Measurements from ENCODE around the gene ACBD6.
"Not testable (repeated sequence)": the region's sequence is repeated elsewhere in the genome, so short reads cannot be mapped to it uniquely, and the experiment has no call there.

ACBD6 gene

DNA sequence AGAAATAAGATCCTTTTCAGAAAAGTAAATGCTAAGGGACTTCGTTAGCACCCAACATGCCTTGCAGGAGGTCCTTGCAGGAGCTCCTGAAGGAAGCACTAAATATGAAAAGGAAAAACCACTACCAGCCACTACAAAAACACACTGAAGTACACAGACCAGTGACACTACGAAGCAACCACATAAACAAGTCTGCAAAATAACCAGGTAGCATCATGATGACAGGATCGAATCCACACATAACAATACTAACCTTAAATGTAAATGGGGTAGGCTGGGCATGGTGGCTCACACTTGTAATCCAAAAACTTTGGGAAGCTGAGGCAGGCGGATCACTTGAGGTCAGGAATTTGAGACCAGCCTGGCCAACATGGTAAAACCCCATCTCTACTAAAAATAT is 40.7 kb downstream of the ACBD6 start:
- H3K9me3 ChIP-seq (ENCODE audit: control insufficient read depth, low read length); H3K36me3 ChIP-seq (ENCODE audit: control insufficient read depth, insufficient read depth, low read length); H3K27ac ChIP-seq (ENCODE audit: insufficient read depth, low read depth, low read length, poor library complexity, severe bottlenecking); H3K27me3 ChIP-seq (ENCODE audit: control insufficient read depth, insufficient read depth, low read length, poor library complexity, severe bottlenecking); H3K4me1 ChIP-seq (ENCODE audit: control insufficient read depth, insufficient read depth, low read length); H3K4me3 ChIP-seq (ENCODE audit: insufficient read depth, low read depth, low read length): not testable (repeated sequence)
- 88 to 92% methylated on average over 3 to 4 of the region's 4 CpGs for WGBS, 2 experiments

DNA sequence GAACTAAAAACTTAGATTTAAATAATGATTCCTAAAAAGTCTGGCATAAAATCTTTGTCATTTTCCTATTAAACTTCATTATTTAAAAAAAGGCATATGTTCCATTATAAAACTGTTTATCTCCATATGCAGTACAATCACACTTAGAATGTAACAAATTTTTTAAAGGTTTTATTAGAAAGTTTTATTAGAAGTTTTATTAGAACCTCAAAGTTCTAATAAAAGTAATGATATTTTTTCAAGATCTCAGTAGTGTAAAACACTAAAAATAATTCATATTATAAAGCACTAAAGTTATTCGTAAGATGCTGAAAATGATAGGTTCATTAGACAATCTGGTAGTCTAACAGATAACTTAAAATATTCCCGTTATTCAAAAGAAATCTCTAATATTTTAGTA is 43.6 kb downstream of the ACBD6 start:
- Histone ChIP-seq H3K4me1 (ENCODE audit: control insufficient read depth, insufficient read depth, low read length) (no peaks in the 10 kb centered on the region), H3K27ac (ENCODE audit: insufficient read depth, low read depth, low read length, poor library complexity, severe bottlenecking) (no peak overlapping the region), H3K9me3 (ENCODE audit: control insufficient read depth, low read length) (no peaks in the 10 kb centered on the region), H3K36me3 (ENCODE audit: control insufficient read depth, insufficient read depth, low read length) (no peaks in the 10 kb centered on the region), H3K27me3 (ENCODE audit: control insufficient read depth, insufficient read depth, low read length, poor library complexity, severe bottlenecking) (no peaks in the 10 kb centered on the region), H3K4me3 (ENCODE audit: insufficient read depth, low read depth, low read length) (no peak overlapping the region)
- WGBS, 2 experiments, result 92% methylated on average over 1 of the region's 2 CpGs; no CpG with 5 or more reads in 1 of the 2 experiments

DNA sequence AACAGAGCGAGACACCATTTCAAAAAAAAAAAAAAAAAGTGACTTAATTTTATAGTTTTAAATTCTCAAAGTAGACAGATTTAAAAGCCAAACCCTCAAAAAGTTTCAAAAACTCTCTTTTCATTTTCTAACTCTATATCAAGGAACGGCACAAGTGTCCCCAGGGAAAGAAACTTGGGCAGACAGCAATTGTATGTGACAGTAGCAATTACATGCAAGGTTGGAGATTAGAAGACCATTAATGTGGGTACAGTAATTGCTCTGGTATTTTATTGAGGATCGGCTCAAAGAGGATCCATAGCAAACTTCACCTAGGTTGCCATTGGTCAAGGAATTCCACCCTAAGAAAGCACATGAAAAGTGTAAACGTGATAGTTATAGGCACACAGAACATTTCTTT is 46.2 kb downstream of the ACBD6 start:
- Histone ChIP-seq H3K36me3 (ENCODE audit: control insufficient read depth, insufficient read depth, low read length) (no peaks in the 10 kb centered on the region), H3K4me3 (ENCODE audit: insufficient read depth, low read depth, low read length) (no peak overlapping the region), H3K9me3 (ENCODE audit: control insufficient read depth, low read length) (peaks cover 3% of the 10 kb centered on the region), H3K27me3 (ENCODE audit: control insufficient read depth, insufficient read depth, low read length, poor library complexity, severe bottlenecking) (no peaks in the 10 kb centered on the region), H3K4me1 (ENCODE audit: control insufficient read depth, insufficient read depth, low read length) (no peaks in the 10 kb centered on the region), H3K27ac (ENCODE audit: insufficient read depth, low read depth, low read length, poor library complexity, severe bottlenecking) (no peak overlapping the region)
- 96 to 98% methylated on average over 4 of the region's 4 CpGs for WGBS, 2 experiments

DNA sequence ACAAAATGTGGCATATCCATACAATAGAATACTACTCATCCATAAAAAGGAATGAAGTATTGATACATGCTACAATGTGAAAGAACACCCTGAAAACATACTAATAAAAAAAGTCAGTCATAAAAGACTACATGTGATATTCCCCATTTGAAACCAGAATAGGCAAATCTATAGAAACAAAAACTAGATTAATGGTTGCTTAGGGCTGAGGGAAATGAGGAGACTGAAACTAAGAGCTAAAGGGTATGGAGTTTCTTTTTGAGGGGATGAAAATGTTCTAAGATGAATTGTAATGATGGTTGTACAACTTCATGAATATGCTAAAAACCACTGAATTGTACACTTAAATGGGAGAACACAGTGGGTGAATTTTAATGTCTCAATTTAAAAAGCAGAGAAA is 50.9 kb downstream of the ACBD6 start:
- Histone ChIP-seq H3K9me3 (ENCODE audit: control insufficient read depth, low read length) (peaks cover 3% of the 10 kb centered on the region), H3K27me3 (ENCODE audit: control insufficient read depth, insufficient read depth, low read length, poor library complexity, severe bottlenecking) (no peaks in the 10 kb centered on the region), H3K4me1 (ENCODE audit: control insufficient read depth, insufficient read depth, low read length) (no peaks in the 10 kb centered on the region), H3K36me3 (ENCODE audit: control insufficient read depth, insufficient read depth, low read length) (no peaks in the 10 kb centered on the region), H3K4me3 (ENCODE audit: insufficient read depth, low read depth, low read length) (no peak overlapping the region), H3K27ac (ENCODE audit: insufficient read depth, low read depth, low read length, poor library complexity, severe bottlenecking) (no peak overlapping the region)

DNA sequence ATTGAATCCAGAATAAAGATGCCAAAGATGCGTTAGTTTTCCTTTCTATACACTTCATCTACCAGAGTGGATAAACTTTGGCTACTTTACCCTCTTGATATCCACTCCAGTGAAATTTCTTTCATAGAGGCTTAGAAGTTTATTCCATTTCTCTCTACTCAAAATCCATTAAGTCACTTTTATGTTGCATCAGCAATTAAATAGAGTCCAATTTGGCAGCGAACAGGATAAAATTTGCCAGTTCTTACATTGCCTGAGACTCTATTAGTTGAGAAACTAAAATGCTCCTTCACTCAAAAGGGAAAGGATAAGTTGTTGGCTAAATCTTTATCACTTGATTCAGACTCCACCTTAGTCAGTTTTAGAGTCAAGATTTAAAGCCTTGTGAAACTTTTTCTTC is 57.9 kb downstream of the ACBD6 start:
- Histone ChIP-seq H3K9me3 (ENCODE audit: control insufficient read depth, low read length) (peaks cover 2% of the 10 kb centered on the region), H3K36me3 (ENCODE audit: control insufficient read depth, insufficient read depth, low read length) (no peaks in the 10 kb centered on the region), H3K4me1 (ENCODE audit: control insufficient read depth, insufficient read depth, low read length) (no peaks in the 10 kb centered on the region), H3K4me3 (ENCODE audit: insufficient read depth, low read depth, low read length) (no peak overlapping the region), H3K27ac (ENCODE audit: insufficient read depth, low read depth, low read length, poor library complexity, severe bottlenecking) (no peak overlapping the region), H3K27me3 (ENCODE audit: control insufficient read depth, insufficient read depth, low read length, poor library complexity, severe bottlenecking) (no peaks in the 10 kb centered on the region)
- WGBS, 2 experiments, result 97 to 98% methylated on average over 2 of the region's 2 CpGs

DNA sequence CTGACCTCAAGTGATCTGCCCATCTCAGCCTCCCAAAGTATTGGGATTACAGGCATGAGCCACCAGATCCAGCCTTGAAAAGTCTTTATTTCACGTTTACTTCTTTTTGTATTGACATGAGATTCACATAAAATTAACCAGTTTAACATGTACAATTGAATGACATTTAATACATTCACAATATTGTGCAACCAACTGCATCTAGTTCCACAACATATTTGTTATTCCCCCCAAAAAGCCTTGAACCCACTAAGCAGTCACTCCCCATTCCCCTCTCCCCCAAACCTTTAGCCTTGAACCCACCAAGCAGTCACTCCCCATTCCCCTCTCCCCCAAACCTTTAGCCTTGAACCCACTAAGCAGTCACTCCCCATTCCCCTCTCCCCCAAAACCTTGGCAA is 62.0 kb downstream of the ACBD6 start:
- Histone ChIP-seq H3K36me3 (ENCODE audit: control insufficient read depth, insufficient read depth, low read length) (peaks cover 4% of the 10 kb centered on the region), H3K27ac (ENCODE audit: insufficient read depth, low read depth, low read length, poor library complexity, severe bottlenecking) (no peak overlapping the region), H3K4me1 (ENCODE audit: control insufficient read depth, insufficient read depth, low read length) (no peaks in the 10 kb centered on the region), H3K4me3 (ENCODE audit: insufficient read depth, low read depth, low read length) (no peak overlapping the region), H3K9me3 (ENCODE audit: control insufficient read depth, low read length) (peaks cover 2% of the 10 kb centered on the region), H3K27me3 (ENCODE audit: control insufficient read depth, insufficient read depth, low read length, poor library complexity, severe bottlenecking) (no peaks in the 10 kb centered on the region)
- 92 to 93% methylated on average over 1 of the region's 1 CpG for WGBS, 2 experiments

DNA sequence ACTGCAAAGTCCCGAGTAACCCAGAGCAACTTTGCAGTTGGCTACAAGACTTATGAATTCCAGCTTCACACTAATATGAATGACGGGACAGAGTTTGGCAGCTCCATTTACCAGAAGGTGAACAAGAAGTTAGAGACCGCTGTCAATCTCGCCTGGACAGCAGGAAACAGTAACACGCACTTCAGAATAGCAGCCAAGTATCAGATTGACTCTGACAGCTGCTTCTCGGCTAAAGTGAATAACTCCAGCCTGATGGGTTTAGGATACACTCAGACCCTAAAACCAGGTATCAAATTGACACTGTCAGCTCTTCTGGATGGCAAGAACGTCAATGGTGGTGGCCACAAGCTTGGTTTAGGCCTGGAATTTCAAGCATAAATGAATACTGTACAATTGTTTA is 66.8 kb downstream of the ACBD6 start:
- 94 to 95% methylated on average over 7 of the region's 7 CpGs for WGBS, 2 experiments
- Histone ChIP-seq H3K36me3 (ENCODE audit: control insufficient read depth, insufficient read depth, low read length) (peaks cover 4% of the 10 kb centered on the region), H3K9me3 (ENCODE audit: control insufficient read depth, low read length) (no peaks in the 10 kb centered on the region), H3K4me3 (ENCODE audit: insufficient read depth, low read depth, low read length) (no peak overlapping the region), H3K27ac (ENCODE audit: insufficient read depth, low read depth, low read length, poor library complexity, severe bottlenecking) (no peak overlapping the region), H3K27me3 (ENCODE audit: control insufficient read depth, insufficient read depth, low read length, poor library complexity, severe bottlenecking) (no peaks in the 10 kb centered on the region), H3K4me1 (ENCODE audit: control insufficient read depth, insufficient read depth, low read length) (no peaks in the 10 kb centered on the region)

DNA sequence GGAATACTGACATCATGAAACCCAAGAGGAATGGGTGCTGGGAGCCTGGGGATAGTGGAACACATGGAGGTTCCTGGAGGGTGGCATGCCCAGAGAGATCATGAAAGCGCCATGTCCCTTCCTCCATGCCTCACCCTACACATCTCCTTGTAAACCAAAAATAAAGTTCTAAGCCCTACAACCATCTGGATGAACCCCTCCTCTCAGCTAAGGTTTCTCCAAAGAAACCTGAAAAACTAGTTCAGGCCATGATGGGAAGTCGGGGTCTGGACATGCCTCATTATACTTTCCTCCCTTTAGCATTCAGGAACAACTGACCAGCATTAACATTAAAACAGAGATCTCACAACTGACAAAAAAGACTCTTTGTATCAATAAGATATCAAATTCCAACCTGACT is 68.5 kb downstream of the ACBD6 start:
- WGBS, 2 experiments, result 93 to 94% methylated on average over 2 of the region's 2 CpGs

DNA sequence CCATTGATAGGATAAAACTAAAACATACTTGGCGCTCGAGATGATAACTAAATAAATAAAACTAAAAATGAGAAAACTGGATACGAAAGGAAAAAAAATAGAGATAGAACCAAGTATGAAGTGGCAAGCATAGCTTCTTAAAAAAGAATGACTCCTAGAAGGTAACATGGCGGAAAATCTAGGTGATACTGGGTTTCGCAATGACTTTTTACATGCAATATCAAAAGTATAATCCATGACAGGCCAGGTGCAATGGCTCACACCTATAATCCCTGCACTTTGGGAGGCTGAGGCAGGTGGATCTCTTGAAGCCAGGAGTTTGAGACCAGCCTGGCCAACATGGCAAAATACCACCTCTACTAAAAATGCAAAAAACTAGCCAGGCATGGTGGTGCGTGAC is 70.7 kb downstream of the ACBD6 start:
- Histone ChIP-seq H3K36me3 (ENCODE audit: control insufficient read depth, insufficient read depth, low read length) (peaks cover 4% of the 10 kb centered on the region), H3K27ac (ENCODE audit: insufficient read depth, low read depth, low read length, poor library complexity, severe bottlenecking) (no peak overlapping the region), H3K4me3 (ENCODE audit: insufficient read depth, low read depth, low read length) (no peak overlapping the region), H3K9me3 (ENCODE audit: control insufficient read depth, low read length) (no peaks in the 10 kb centered on the region), H3K4me1 (ENCODE audit: control insufficient read depth, insufficient read depth, low read length) (no peaks in the 10 kb centered on the region), H3K27me3 (ENCODE audit: control insufficient read depth, insufficient read depth, low read length, poor library complexity, severe bottlenecking) (no peaks in the 10 kb centered on the region)
- 91 to 97% methylated on average over 4 to 6 of the region's 6 CpGs for WGBS, 2 experiments

More for the DNA sequence above, 68.5 kb downstream of the ACBD6 start:
- no peak overlapping the region for H3K27ac ChIP-seq (ENCODE audit: insufficient read depth, low read depth, low read length, poor library complexity, severe bottlenecking)
- peaks cover 4% of the 10 kb centered on the region for H3K36me3 ChIP-seq (ENCODE audit: control insufficient read depth, insufficient read depth, low read length)
- no peaks in the 10 kb centered on the region for H3K27me3 ChIP-seq (ENCODE audit: control insufficient read depth, insufficient read depth, low read length, poor library complexity, severe bottlenecking)
- no peaks in the 10 kb centered on the region for H3K9me3 ChIP-seq (ENCODE audit: control insufficient read depth, low read length)
- no peaks in the 10 kb centered on the region for H3K4me1 ChIP-seq (ENCODE audit: control insufficient read depth, insufficient read depth, low read length)
- H3K4me3 ChIP-seq (ENCODE audit: insufficient read depth, low read depth, low read length), result no peak overlapping the region

DNA sequence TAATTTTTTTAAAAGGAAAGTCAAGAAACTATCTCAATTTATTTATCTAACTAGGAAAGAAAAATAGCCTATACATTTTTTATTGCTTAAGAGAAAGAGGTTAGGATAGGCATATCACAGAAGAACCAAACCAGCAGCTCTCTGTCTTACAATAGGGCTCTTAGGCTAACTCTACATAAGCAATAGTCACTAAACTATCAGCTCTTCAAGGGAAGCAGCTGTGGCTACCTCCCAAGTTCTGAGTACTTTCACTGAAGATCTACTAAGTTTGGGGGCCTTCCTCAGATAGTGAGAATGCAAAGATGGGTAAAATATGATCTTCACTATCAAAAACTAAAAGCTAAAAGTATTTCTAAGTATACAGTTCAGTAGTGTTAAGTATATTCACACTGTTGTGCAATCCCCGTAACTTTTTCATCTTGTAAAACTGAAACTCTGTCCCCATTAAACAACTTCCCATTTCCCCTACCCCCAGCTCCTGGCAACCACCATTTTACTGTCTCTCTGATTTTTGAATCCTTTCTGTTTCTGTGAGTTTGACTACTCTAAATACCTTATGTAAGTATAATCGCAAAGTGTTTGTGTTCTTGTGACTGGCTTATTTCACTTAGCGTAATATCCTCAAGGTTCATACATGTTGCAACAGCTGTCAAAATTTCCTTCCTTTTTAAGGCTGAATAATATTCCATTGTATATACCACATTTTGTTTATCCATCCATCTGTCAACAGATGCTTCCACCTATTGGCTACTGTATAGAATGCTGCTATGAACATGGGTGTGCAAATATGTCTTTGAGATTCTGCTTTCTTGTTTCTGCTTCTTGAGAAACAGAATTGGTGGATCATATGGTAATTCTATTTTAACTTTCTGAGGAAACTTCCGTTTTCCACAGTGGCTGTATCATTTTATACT is 73.3 kb downstream of the ACBD6 start:
- 94 to 95% methylated on average over 2 to 3 of the region's 4 CpGs for WGBS, 2 experiments
- no peaks in the 10 kb centered on the region for H3K9me3 ChIP-seq (ENCODE audit: control insufficient read depth, low read length)
- H3K27ac ChIP-seq (ENCODE audit: insufficient read depth, low read depth, low read length, poor library complexity, severe bottlenecking), result no peak overlapping the region
- H3K27me3 ChIP-seq (ENCODE audit: control insufficient read depth, insufficient read depth, low read length, poor library complexity, severe bottlenecking), result no peaks in the 10 kb centered on the region
- no peaks in the 10 kb centered on the region for H3K4me1 ChIP-seq (ENCODE audit: control insufficient read depth, insufficient read depth, low read length)
- H3K36me3 ChIP-seq (ENCODE audit: control insufficient read depth, insufficient read depth, low read length), result no peaks in the 10 kb centered on the region
- H3K4me3 ChIP-seq (ENCODE audit: insufficient read depth, low read depth, low read length), result no peak overlapping the region

All from ectodermal cell (in vitro differentiated cells).